DMS 273 (cell line): ENCODE data around the gene XKR8.
A peak's percentile ranks its signal among the peaks of the same experiment; 100 is the strongest.
"Not testable (repeated sequence)": the region's sequence is repeated elsewhere in the genome, so short reads cannot be mapped to it uniquely, and the experiment has no call there.

Experiments
- DNase-seq: peaks from one replicate; lab custom pipeline; 2025; ENCODE audit not compliant: unreplicated experiment; lab: John Stamatoyannopoulos, UW

Gene XKR8

DNA sequence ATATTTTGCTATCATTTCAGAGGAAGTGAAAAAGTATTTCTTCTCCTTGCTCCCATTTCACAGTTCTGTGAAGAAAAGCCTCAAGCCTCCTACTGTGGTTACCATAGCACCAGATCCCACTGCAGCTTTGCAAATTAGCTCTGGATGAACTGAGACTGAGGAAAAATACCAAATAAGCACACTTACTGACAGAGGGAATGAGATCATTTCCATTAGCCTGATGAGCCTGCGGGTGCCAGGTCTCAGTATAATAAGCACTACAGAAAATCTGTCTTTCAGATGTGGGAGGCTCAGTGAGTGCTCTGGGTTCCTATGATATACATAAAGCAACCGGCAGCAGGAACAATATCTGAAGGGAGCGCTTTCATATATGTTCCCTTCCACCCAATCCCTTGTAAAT lies 21.4 kb downstream of the XKR8 start:
- peak; percentile 27 for DNase-seq

DNA sequence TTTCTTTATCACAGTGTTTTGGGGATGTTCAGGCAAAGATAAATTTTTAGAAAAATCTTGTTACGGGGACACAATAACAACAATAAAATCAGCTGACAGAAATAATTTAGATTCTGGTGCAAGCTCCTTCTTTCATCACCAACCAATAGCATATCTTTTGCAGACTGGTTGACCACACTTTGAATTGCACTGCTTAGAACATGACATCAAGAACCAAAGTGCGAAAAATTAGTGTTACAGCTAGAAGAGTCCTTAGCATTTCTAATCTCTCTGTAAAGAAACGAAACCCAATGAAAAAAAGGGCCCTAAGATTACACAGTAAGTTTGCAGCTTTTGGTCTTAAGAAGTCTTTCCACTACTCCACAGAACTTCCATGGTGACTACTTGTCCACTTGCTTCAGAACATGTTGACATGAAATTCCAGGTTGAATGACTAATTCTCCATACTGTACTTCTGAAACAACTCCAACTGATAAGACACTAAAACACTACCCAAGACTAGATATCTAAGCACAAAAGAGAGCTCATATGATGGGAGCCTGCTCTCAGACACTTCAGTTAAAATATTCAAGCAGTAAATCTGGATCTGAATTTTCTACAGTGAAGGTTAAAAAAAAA lies 31.3 kb downstream of the XKR8 start:
- no peak for DNase-seq

- no peak for DNase-seq
These were observed 32.5 kb downstream of the XKR8 start for GRCh38 chr1:27992276-27992675.

GRCh38 chr1:27993241-27993640 lies 33.5 kb downstream of the XKR8 start:
- DNase-seq: no peak

GRCh38 chr1:27994060-27994459 lies 34.3 kb downstream of the XKR8 start:
- DNase-seq: peak; percentile 58

- not testable (repeated sequence) for DNase-seq
These were observed 34.8 kb downstream of the XKR8 start for GRCh38 chr1:27994526-27994925.

- DNase-seq: no peak
These were observed 39.3 kb downstream of the XKR8 start for GRCh38 chr1:27999055-27999454.

- no peak for DNase-seq
These were observed 42.8 kb downstream of the XKR8 start for GRCh38 chr1:28002600-28002999.

- DNase-seq: not testable (repeated sequence)
These were observed 43.3 kb downstream of the XKR8 start for GRCh38 chr1:28003117-28003516.

- DNase-seq: no peak
These were observed 51.2 kb downstream of the XKR8 start for GRCh38 chr1:28010969-28011368.
